Muscle of leg (tissue), 11 donors: ENCODE measurements around the gene CLEC10A. TPM values are rescaled to one million over a fixed set of nuclear protein-coding genes. Genes with fewer than 3 reads are reported as not detected.

Experiments
- DNase-seq: peaks from one replicate; pipeline ENCODE4 v3.0.0; 2013
- H3K27ac ChIP-seq: one replicate; pipeline ENCODE4 v1.5.1; 2013; ENCODE audit warnings: mild to moderate bottlenecking, low read length, control low read depth
- H3K27me3 ChIP-seq: one replicate; pipeline ENCODE4 v1.6.1; 2013; ENCODE audit warnings: low read length; ENCODE audit not compliant: control insufficient read depth, insufficient read depth
- H3K36me3 ChIP-seq: one replicate; pipeline ENCODE4 v1.6.1; 2013; ENCODE audit warnings: low read length; ENCODE audit not compliant: control insufficient read depth, insufficient read depth
- H3K4me1 ChIP-seq: one replicate; pipeline ENCODE4 v1.6.1; 2013; ENCODE audit warnings: low read length; ENCODE audit not compliant: control insufficient read depth, insufficient read depth
- H3K4me3 ChIP-seq: one replicate; pipeline ENCODE4 v1.5.1; 2013; ENCODE audit warnings: low read length, control low read depth
- H3K9me3 ChIP-seq: replicated peaks from 2 replicates; pipeline ENCODE4 v1.6.1; 2013; ENCODE audit warnings: low read depth, low read length; ENCODE audit not compliant: control insufficient read depth
- WGBS: methylation state at CpG from one replicate; pipeline ENCODE4 v1.1.5; 2013; ENCODE audit warnings: missing lambda C conversion rate; ENCODE audit not compliant: insufficient coverage; 5-methylcytosine and 5-hydroxymethylcytosine counted together
- polyA plus RNA-seq, 8 donors: library from polyadenylated mRNA; unstranded; fragments of 120-200 nt; gene quantifications; one replicate each; pipeline versions ENCODE4 v1.2.1 to v1.2.3, GENCODE V29; 2013; ENCODE audit warnings: inconsistent platforms in 1 of 8, low replicate concordance in 1 of 8; ENCODE audit not compliant: insufficient read length in 8 of 8, insufficient read depth in 1 of 8
- total RNA-seq: library from RNA; stranded (reverse); fragments of 120-200 nt; gene quantifications from one replicate; pipeline ENCODE4 v1.2.4, GENCODE V29; 2013

The CLEC10A gene
- total and polyA plus RNA-seq, 9 donors: 0.96 to 1.9 (median 1.5) TPM

GRCh38 chr17:7041607-7042500 lies 38.2 kb downstream of the CLEC10A start:
- H3K4me3 ChIP-seq: no peak overlapping the region
- H3K27ac ChIP-seq: no peak overlapping the region
- H3K27me3 ChIP-seq: peaks cover 58% of the 10 kb centered on the region
- peaks cover 21% of the 10 kb centered on the region for H3K4me1 ChIP-seq
- DNase-seq: no peak
- H3K36me3 ChIP-seq: no peaks in the 10 kb centered on the region
- H3K9me3 ChIP-seq: no peaks in the 10 kb centered on the region
- 19% methylated on average over 41 of the region's 43 CpGs for WGBS

DNA sequence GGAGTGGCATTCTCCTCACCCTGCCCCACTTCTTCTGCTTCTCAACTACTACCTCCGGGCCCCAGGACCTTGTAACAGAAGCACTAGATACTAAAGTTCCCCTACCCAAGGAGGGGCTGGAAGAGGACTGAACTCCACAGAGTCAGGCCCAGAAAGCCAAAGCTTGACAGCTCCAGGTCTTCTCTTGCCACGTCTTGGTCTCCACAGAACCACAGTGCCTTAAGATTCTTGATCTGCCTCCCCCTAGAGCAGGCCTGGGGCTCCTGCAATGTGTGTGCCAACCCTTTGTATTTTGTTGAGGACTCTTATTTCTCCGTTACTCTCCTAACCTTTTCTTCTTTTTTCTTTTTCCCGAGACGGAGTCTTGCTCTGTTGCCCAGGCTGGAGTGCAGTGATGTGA lies 40.2 kb downstream of the CLEC10A start:
- peaks cover 38% of the 10 kb centered on the region for H3K4me1 ChIP-seq
- no peak overlapping the region for H3K4me3 ChIP-seq
- H3K36me3 ChIP-seq: no peaks in the 10 kb centered on the region
- H3K9me3 ChIP-seq: no peaks in the 10 kb centered on the region
- peaks cover 60% of the 10 kb centered on the region for H3K27me3 ChIP-seq
- no peak for DNase-seq
- WGBS: 93% methylated on average over 3 of the region's 5 CpGs
- H3K27ac ChIP-seq: no peak overlapping the region

- WGBS: 65% methylated on average over 19 of the region's 19 CpGs
- peaks cover 44% of the 10 kb centered on the region for H3K27me3 ChIP-seq
Observed at GRCh38 chr17:7038025-7038862, 41.8 kb downstream of the CLEC10A start.

DNA sequence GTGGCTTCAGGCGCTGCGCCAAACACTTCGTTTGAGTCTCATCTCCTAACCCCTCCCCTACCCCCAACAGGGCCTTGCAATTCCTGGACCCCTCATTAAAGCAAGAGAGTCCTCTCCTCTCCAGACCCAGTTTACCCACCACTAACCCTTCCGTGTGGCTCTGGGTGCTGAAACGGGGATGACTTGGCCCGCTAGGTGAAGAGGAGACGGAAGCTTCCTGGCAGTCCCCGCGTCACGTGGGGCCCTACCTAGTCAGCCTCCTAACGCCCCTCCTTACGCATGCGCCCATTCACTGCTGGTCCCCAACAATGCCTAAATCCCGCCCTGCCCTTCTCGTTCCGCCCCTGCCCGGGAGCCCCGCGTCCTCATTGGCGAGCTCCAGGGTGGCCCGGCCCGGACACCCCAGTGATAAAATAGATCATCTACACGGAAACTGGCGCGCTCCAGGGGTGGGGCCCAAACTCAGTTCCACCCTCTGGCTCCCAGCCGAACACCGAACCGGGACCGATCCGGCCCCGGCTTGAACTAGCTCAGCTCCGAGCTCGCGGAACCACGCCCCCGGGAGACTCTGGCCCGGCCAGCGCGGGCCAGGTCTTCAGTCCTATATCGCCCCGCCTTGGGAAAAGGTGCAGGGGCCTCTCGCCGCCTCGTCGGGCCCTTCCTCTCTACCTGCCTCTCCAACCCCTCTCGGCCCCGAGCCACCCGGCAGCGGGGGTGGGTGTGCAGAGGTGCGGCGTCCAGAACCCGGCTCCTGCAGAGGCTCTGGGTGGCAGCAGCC lies 44.3 kb downstream of the CLEC10A start, which contains the start of gene SLC16A13:
TSS of gene SLC16A13 (plus strand) at position 425 of the 778 bp plus-strand sequence. CDS start 368 bp downstream, outside the sequence.
- peak; percentile 92 for DNase-seq
- peaks cover 23% of the 10 kb centered on the region for H3K27me3 ChIP-seq
- H3K4me1 ChIP-seq: peaks cover 17% of the 10 kb centered on the region
- H3K4me3 ChIP-seq: peak within 1 kb of the TSS; percentile 65
- H3K36me3 ChIP-seq: no peaks in the 10 kb centered on the region
- WGBS: 0% methylated on average over 45 of the region's 52 CpGs
- H3K9me3 ChIP-seq: no peaks in the 10 kb centered on the region
- peak within 1 kb of the TSS; percentile 85 for H3K27ac ChIP-seq

More at GRCh38 chr17:7038025-7038862, 41.8 kb downstream of the CLEC10A start:
- H3K4me1 ChIP-seq: peaks cover 28% of the 10 kb centered on the region
- H3K4me3 ChIP-seq: no peak overlapping the region
- no peak for DNase-seq
- H3K27ac ChIP-seq: no peak overlapping the region
- H3K36me3 ChIP-seq: no peaks in the 10 kb centered on the region
- H3K9me3 ChIP-seq: no peaks in the 10 kb centered on the region

DNA sequence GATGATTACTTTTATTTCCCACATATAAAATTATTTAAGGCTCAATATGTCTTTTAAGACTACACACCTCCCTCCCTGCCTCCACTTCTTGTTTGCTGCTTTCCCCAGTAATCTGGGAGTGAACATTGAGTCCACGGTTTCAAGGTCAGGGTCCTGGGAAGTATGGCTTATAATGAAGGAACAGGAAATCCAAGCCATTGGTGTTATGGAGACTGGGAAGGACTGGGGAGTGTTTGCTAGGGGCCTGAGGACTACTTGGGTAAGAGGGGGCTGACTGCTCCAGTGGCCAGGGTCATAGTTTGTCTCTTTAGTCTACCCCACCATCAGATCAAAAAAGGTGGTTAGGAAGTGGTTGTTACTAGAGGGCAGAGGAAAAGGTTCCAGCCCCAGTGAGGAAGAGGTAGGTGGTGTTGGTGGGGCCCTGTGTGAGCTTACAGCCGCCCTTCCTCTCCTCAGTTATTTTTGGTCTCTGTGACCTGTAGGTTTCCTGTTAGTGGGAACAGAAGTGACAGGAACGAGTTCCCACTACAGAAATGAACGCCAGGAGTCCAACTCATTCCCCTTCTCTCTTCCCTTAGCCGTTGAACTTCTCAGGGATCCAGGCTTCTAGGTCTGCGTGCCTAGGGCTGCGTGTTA lies 45.0 kb downstream of the CLEC10A start:
- H3K4me1 ChIP-seq: peaks cover 17% of the 10 kb centered on the region
- DNase-seq: no peak
- H3K27me3 ChIP-seq: peaks cover 20% of the 10 kb centered on the region
- peak overlapping the region; percentile 85 for H3K27ac ChIP-seq
- H3K4me3 ChIP-seq: peak overlapping the region; percentile 65
- H3K36me3 ChIP-seq: no peaks in the 10 kb centered on the region
- WGBS: 0% methylated on average over 5 of the region's 7 CpGs
- H3K9me3 ChIP-seq: no peaks in the 10 kb centered on the region

GRCh38 chr17:7029659-7030058 lies 50.4 kb downstream of the CLEC10A start:
- Histone ChIP-seq H3K4me3 (no peak overlapping the region), H3K27ac (peak overlapping the region; percentile 89), H3K9me3 (no peaks in the 10 kb centered on the region), H3K4me1 (peaks cover 2% of the 10 kb centered on the region), H3K27me3 (peaks cover 3% of the 10 kb centered on the region), H3K36me3 (no peaks in the 10 kb centered on the region)
- peak; percentile 64 for DNase-seq
- 63% methylated on average over 5 of the region's 8 CpGs for WGBS

DNA sequence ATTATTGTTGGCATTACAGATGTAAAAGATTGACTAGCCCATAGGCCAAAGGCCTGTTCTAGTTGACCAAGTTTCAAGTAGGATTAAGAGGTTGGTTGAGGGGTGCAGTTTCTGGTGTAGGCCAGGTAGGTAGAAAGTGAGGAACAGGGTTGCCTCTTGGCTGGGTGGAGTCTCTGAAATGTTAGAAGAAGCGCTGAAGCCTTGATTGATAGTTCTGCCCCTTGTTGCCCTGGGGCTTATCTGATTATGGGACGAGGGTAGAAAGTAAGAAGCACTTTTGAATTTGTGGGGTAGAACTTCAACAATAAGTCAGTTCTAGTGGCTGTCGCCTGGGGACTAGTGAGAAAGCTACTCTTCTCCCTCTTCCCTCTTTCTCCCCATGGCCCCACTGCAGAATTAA lies 51.0 kb downstream of the CLEC10A start:
- Histone ChIP-seq H3K27ac (peak overlapping the region; percentile 89), H3K4me3 (no peak overlapping the region), H3K4me1 (peaks cover 2% of the 10 kb centered on the region), H3K27me3 (peaks cover 8% of the 10 kb centered on the region), H3K36me3 (no peaks in the 10 kb centered on the region), H3K9me3 (no peaks in the 10 kb centered on the region)
- WGBS: 100% methylated on average over 1 of the region's 3 CpGs
- DNase-seq: no peak

GRCh38 chr17:7027335-7027734 lies 52.7 kb downstream of the CLEC10A start:
- H3K27ac ChIP-seq: peak overlapping the region; percentile 23
- no peak overlapping the region for H3K4me3 ChIP-seq
- no peak for DNase-seq
- no peaks in the 10 kb centered on the region for H3K36me3 ChIP-seq
- H3K27me3 ChIP-seq: peaks cover 25% of the 10 kb centered on the region
- no peaks in the 10 kb centered on the region for H3K9me3 ChIP-seq
- WGBS: 50% methylated on average over 2 of the region's 13 CpGs
- peaks cover 10% of the 10 kb centered on the region for H3K4me1 ChIP-seq

GRCh38 chr17:7026471-7027115 lies 53.5 kb downstream of the CLEC10A start:
- no peak overlapping the region for H3K4me3 ChIP-seq

More at GRCh38 chr17:7026471-7027115, 53.5 kb downstream of the CLEC10A start:
- WGBS: 90% methylated on average over 23 of the region's 29 CpGs
- Histone ChIP-seq H3K36me3 (no peaks in the 10 kb centered on the region), H3K9me3 (no peaks in the 10 kb centered on the region), H3K27me3 (peaks cover 33% of the 10 kb centered on the region), H3K27ac (peak overlapping the region; percentile 31), H3K4me1 (peaks cover 13% of the 10 kb centered on the region)
- DNase-seq: no peak
